PC-9 (cell line): Measurements from ENCODE around the gene UGGT1. TPM values are rescaled to one million over a fixed set of nuclear protein-coding genes. Genes with fewer than 3 reads are reported as not detected.

ENCODE experiments used
- BruUV-seq: library from RNA; stranded (reverse); fragments of 400-500 nt; replicated peaks from 2 replicates; lab custom pipeline; 2021; lab: Mats Ljungman, UMichigan
- CTCF ChIA-PET: fragments of 300-600 bp; sonication (Branson Sonifier 250); formaldehyde crosslinking; loops from one replicate; lab custom pipeline; 2022; ENCODE audit warnings: antibody characterized with exemption; lab: Charles Lee
- POLR2A ChIA-PET: fragments of 300-600 bp; sonication (Branson Sonifier 250); formaldehyde crosslinking; loops from one replicate; lab custom pipeline; 2022; ENCODE audit warnings: antibody characterized with exemption; ENCODE audit not compliant: unreplicated experiment; lab: Charles Lee
- DNase-seq, 2 experiments: peaks; one replicate each; pipeline versions ENCODE4 v3.0.0 to v3.0.0-alpha.2; 2015 to 2022; ENCODE audit warnings: mixed read lengths in 1 of 2
- H2AFZ ChIP-seq: fragments of 200-600 bp; sonication (generic); 2 replicates; pipeline ENCODE4 v1.8.1; 2017; ENCODE audit warnings: antibody characterized with exemption
- H3F3A ChIP-seq: fragments of 200-600 bp; sonication (generic); 2 replicates; pipeline ENCODE4 v1.8.1; 2017; ENCODE audit warnings: antibody characterized with exemption, mild to moderate bottlenecking, low read depth; ENCODE audit not compliant: insufficient read depth
- H3K27ac ChIP-seq: fragments of 200-600 bp; sonication (generic); 2 replicates; pipeline ENCODE4 v1.6.1; 2016; ENCODE audit warnings: mixed run types
- H3K27me3 ChIP-seq: fragments of 200-600 bp; sonication (generic); 2 replicates; pipeline ENCODE4 v1.6.1; 2016; ENCODE audit warnings: low read depth, mixed run types; ENCODE audit not compliant: insufficient read depth
- H3K36me3 ChIP-seq: fragments of 200-600 bp; sonication (generic); 2 replicates; pipeline ENCODE4 v1.6.1; 2016; ENCODE audit warnings: low read depth, mixed run types
- H3K4me1 ChIP-seq: fragments of 200-600 bp; sonication (generic); replicated peaks from 2 replicates; pipeline ENCODE4 v1.6.1; 2016; ENCODE audit warnings: mixed run types; ENCODE audit not compliant: insufficient read depth
- H3K4me2 ChIP-seq: fragments of 200-600 bp; sonication (generic); 2 replicates; pipeline ENCODE4 v1.6.1; 2017; ENCODE audit warnings: mixed run types
- H3K4me3 ChIP-seq: fragments of 200-600 bp; sonication (generic); 2 replicates; pipeline ENCODE4 v1.6.1; 2016; ENCODE audit warnings: mixed run types
- H3K79me2 ChIP-seq: fragments of 200-600 bp; sonication (generic); 2 replicates; pipeline ENCODE4 v1.6.1; 2017; ENCODE audit warnings: low read depth, mixed run types
- H3K9me2 ChIP-seq: fragments of 200-600 bp; sonication (generic); 2 replicates; pipeline ENCODE4 v1.8.1; 2017; ENCODE audit warnings: mild to moderate bottlenecking; ENCODE audit not compliant: insufficient read depth
- H3K9me3 ChIP-seq: fragments of 200-600 bp; sonication (generic); 2 replicates; pipeline ENCODE4 v1.8.1; 2016; ENCODE audit warnings: low read depth; ENCODE audit not compliant: insufficient read depth
- H4K20me1 ChIP-seq: fragments of 200-600 bp; sonication (generic); 2 replicates; pipeline ENCODE4 v1.8.1; 2017; ENCODE audit not compliant: insufficient read depth
- EZH2 ChIP-seq: fragments of 200-600 bp; sonication (generic); IDR thresholded peaks from 2 replicates; pipeline ENCODE4 v1.8.0; 2017; ENCODE audit warnings: antibody characterized with exemption, low read depth
- intact Hi-C: fragments of 100-400 bp; cut with micrococcal nuclease; formaldehyde crosslinking; loops from one replicate; pipeline ENCODE4 v1.10.0; 2022; ENCODE audit not compliant: unreplicated experiment
- total RNA-seq: library from RNA; stranded (reverse); gene quantifications from 2 replicates; pipeline ENCODE4 v1.2.3, GENCODE V29; 2021
- TF ChIP-seq, protein P1 (sequence below): fragments of 200-600 bp; sonication (generic); conservative IDR thresholded peaks from 2 replicates; pipeline ENCODE4 v1.6.1; 2017; ENCODE audit warnings: mixed run types, antibody characterized with exemption, mild to moderate bottlenecking, moderate library complexity

Gene UGGT1
- total RNA-seq, 1 experiment from 2014 or later = 56.9 TPM

DNA sequence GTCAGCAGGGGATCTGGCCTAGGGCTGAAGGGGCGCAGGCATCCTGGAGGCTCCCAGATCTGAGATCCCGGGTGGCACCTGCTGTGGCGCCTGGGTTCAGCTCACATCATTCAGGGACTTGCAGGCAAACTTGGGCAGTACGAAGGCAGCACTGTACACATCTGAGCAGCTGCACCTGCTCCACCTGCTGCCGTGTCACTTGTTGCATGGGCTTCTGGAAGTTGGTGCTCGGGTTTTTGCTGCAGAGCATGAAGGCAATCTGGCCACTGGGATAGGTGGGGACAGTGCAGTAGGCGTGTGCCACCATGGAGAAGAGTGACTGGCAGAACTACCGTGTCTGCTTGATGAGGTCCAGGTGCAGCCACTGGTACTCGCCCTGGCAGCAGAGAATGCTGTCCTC is 48.6 kb downstream of the UGGT1 start:
- no peak overlapping the region for H3K27ac ChIP-seq
- H2AFZ ChIP-seq = no peak overlapping the region
- H3K4me3 ChIP-seq = no peak overlapping the region
- no peak for TF ChIP-seq EZH2
- TF ChIP-seq, protein P1, sequence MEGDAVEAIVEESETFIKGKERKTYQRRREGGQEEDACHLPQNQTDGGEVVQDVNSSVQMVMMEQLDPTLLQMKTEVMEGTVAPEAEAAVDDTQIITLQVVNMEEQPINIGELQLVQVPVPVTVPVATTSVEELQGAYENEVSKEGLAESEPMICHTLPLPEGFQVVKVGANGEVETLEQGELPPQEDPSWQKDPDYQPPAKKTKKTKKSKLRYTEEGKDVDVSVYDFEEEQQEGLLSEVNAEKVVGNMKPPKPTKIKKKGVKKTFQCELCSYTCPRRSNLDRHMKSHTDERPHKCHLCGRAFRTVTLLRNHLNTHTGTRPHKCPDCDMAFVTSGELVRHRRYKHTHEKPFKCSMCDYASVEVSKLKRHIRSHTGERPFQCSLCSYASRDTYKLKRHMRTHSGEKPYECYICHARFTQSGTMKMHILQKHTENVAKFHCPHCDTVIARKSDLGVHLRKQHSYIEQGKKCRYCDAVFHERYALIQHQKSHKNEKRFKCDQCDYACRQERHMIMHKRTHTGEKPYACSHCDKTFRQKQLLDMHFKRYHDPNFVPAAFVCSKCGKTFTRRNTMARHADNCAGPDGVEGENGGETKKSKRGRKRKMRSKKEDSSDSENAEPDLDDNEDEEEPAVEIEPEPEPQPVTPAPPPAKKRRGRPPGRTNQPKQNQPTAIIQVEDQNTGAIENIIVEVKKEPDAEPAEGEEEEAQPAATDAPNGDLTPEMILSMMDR = no peak
- ChIA-PET CTCF (no interaction called here), POLR2A (no interaction called here)
- H3K4me1 ChIP-seq = no peaks in the 10 kb centered on the region
- H3K9me2 ChIP-seq = no peaks in the 10 kb centered on the region
- no peak overlapping the region for H3K4me2 ChIP-seq
- no peaks in the 10 kb centered on the region; the same call in 1 of the 2 replicates for H3F3A ChIP-seq
- no peaks in the 10 kb centered on the region; the same call in 1 of the 2 replicates for H3K79me2 ChIP-seq
- DNase-seq = no peak
- peaks cover 10% of the 10 kb centered on the region for H4K20me1 ChIP-seq
- BruUV-seq = no TSS peak
- H3K27me3 ChIP-seq = no peaks in the 10 kb centered on the region
- peaks cover 25% of the 10 kb centered on the region for H3K36me3 ChIP-seq
- intact Hi-C loops = no loop called here
- H3K9me3 ChIP-seq = no peaks in the 10 kb centered on the region

DNA sequence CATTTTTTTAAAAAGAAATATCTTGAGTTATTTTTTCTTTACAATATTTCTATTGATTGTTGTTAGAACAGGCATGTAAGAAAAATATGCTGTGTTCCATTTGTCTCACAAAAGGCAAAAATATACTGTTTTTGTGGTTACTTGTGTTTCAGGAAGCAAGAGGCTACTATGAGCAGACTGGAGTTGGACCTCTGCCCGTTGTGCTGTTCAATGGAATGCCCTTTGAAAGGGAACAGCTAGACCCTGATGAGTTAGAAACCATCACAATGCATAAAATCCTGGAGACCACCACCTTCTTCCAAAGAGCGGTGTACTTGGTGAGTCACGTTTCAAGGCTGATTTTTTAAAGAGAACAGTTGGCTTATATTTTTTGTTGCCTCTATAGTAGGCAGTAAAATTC is 54.7 kb downstream of the UGGT1 start:
- Histone ChIP-seq H4K20me1 (peaks cover 12% of the 10 kb centered on the region), H2AFZ (no peak overlapping the region), H3F3A (no peaks in the 10 kb centered on the region; the same call in 1 of the 2 replicates), H3K9me2 (no peaks in the 10 kb centered on the region), H3K4me1 (no peaks in the 10 kb centered on the region), H3K4me2 (no peak overlapping the region), H3K27ac (no peak overlapping the region), H3K27me3 (no peaks in the 10 kb centered on the region), H3K36me3 (peaks cover 28% of the 10 kb centered on the region), H3K4me3 (no peak overlapping the region), H3K79me2 (no peaks in the 10 kb centered on the region; the same call in 1 of the 2 replicates), H3K9me3 (no peaks in the 10 kb centered on the region)
- POLR2A ChIA-PET = no interaction called here
- no peak for DNase-seq
- intact Hi-C loops = no loop called here
- CTCF ChIA-PET = no interaction called here
- TF ChIP-seq EZH2 = no peak
- TF ChIP-seq, protein P1 = no peak
- no TSS peak for BruUV-seq

DNA sequence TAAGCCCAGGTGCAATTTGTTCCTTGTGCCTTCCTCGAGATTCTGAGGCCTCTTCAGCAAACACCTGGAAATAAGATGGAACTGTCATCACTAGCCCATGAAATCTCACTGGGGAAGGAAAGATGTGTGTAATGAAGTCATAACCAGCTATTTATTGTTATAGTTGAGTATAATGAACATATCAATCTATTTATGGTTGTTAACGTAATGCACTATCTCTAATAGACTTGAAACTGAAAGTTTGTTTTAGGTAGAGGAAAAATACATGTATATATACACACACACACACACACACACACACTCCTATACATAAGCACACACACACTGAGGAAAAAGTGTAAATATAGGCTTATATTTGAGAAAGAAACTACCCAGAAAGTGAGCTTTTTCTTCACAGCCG is 62.8 kb downstream of the UGGT1 start:
- H3K79me2 ChIP-seq = no peaks in the 10 kb centered on the region
- H2AFZ ChIP-seq = no peak overlapping the region
- TF ChIP-seq, protein P1 = no peak
- no peak for TF ChIP-seq EZH2
- H3K4me2 ChIP-seq = no peak overlapping the region
- ChIA-PET POLR2A (no interaction called here), CTCF (interaction anchor here (0.7 kb wide), 2 partner anchors 25 to 89 kb away, joined by 3 to 4 read pairs; no protein-coding TSS in a partner anchor)
- H3K4me1 ChIP-seq = no peaks in the 10 kb centered on the region
- intact Hi-C loops = no loop called here
- no peak overlapping the region for H3K4me3 ChIP-seq
- BruUV-seq = no TSS peak
- H3K36me3 ChIP-seq = peaks cover 34% of the 10 kb centered on the region
- no peaks in the 10 kb centered on the region for H3F3A ChIP-seq
- no peaks in the 10 kb centered on the region for H3K9me2 ChIP-seq
- H3K27ac ChIP-seq = no peak overlapping the region
- no peak for DNase-seq
- no peaks in the 10 kb centered on the region for H3K9me3 ChIP-seq
- 0 out of 2 replicates have a peak, but pooled peaks cover 4% of the 10 kb centered on the region for H4K20me1 ChIP-seq
- H3K27me3 ChIP-seq = no peaks in the 10 kb centered on the region
